Activated naive CD4-positive, alpha-beta T cell (primary cell): ENCODE measurements around the gene XRCC5.
"Not testable (repeated sequence)": the region's sequence is repeated elsewhere in the genome, so short reads cannot be mapped to it uniquely, and the experiment has no call there.

Experiments
- DNase-seq, 4 experiments: peaks; one replicate each; lab custom pipeline; 2025; lab: John Stamatoyannopoulos, UW

Gene XRCC5

DNA sequence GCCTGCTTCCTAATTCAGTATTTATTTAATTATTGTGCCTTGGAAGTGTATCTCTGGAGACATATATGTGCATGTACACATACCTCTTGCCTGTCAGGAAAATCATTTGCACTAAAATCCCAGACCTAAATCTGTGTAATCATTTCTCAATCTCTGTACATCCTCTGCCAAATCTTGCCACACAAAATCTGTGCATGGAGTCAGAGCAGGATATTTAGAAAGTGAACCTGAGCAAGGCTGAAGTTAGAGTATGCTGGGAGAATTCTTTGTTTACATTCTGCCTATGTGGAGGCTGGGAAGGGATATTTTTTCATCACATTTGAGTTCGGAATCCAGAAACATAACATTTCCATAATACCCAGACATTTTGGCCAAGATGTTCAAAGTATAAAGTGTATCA, 9.3 kb downstream of the XRCC5 start:
- no peak for DNase-seq

DNA sequence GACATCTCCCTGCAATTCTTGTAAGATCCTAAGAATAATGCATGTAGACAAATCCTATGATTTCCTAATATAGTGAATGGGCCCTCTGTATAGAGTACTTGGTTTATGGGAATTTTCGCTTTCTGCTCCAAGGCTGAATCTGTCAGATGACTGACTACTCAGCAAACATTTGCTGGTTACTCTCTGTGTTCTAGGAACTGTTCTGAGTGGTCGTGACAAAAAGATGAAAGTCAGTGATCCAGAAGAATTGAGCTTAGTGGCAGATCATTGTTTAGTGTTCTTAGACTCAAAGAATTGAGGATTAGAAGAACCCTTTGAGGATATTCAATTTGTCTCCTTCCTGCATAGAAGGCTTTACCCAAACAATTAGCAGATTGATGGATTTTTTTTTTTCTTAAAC, 10.0 kb downstream of the XRCC5 start:
- no peak for DNase-seq

DNA sequence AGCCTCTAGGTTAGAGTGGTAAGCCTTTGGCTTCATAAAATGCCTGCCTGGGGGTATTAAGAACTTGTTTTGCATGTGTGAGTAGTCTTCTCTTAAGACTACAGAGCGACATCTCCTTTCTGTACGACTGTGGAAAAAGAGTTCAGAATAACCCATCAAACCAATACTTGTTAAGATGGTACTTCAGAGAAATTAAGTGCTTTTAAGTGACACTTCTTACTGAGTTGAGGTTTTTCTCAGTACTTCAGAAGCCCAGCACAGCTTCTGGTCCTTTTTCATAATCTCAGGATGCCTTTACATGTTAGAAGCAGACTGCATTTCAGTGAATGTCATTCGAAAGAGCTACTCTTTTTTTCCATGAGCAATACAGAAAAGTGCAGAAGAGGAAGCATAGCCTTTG, 10.8 kb downstream of the XRCC5 start:
- DNase-seq: no peak

DNA sequence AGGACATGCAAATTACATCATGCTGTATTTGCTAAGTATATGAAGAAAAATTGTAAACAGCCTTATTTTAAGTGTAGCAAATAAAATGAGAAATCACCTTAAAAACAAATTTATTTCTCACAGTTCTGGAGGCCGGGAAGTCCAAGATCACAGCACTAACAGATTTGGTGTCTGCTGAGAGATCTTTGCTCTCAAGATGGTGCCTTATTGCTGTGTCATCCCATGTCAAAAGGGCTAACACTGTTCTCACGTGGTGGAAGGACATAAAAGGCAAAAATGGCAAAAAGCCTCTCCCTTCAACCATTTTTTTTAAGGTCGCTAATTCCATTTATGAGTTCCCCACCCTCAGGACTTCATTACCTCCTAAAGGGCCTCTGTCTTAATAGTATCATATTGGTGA, 12.1 kb downstream of the XRCC5 start:
- no peak for DNase-seq

DNA sequence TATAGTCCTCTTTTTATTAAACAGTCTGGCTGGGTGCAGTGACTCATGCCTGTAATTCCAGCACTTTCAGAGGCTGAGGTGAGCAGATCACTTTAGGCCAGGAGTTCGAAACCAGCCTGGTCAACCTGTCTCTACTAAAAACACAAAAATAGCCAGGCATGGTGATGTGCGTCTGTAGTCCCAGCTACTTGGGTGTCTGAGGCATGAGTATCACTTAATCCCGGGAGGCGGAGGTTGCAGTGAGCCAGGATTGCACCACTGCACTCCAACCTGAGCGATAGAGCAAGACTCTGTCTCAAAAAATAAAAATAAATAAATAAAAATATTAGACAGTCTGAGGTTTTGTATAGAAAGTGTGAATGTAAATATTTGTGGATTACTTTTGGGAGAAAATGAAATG, 17.8 kb downstream of the XRCC5 start:
- no peak for DNase-seq

DNA sequence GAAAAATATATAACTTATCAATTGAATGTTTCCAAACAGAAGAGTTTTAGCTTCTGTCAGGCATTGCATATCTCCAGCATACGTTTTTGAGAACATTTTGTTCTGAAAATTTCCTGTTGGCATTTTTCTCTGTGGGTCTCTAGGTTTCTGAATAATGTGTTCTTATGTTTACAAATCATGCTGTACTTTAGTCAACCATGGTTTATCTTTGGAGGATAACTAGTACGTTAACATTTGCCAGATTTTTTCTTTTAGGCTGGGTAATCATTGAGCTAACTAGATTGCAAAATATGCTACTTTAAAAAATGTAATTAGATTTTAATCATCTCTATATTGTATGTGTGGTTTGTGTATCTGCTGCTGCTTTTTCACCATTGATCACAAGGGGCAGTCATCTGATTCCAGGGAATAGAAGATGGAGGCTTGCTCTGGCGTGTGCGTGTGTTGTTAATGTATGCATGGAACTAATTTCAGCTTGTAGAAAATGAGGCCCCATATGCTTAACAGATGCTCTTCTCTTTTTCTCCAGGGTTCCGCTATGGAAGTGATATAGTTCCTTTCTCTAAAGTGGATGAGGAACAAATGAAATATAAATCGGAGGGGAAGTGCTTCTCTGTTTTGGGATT, 21.3 kb downstream of the XRCC5 start:
- no peak for DNase-seq

DNA sequence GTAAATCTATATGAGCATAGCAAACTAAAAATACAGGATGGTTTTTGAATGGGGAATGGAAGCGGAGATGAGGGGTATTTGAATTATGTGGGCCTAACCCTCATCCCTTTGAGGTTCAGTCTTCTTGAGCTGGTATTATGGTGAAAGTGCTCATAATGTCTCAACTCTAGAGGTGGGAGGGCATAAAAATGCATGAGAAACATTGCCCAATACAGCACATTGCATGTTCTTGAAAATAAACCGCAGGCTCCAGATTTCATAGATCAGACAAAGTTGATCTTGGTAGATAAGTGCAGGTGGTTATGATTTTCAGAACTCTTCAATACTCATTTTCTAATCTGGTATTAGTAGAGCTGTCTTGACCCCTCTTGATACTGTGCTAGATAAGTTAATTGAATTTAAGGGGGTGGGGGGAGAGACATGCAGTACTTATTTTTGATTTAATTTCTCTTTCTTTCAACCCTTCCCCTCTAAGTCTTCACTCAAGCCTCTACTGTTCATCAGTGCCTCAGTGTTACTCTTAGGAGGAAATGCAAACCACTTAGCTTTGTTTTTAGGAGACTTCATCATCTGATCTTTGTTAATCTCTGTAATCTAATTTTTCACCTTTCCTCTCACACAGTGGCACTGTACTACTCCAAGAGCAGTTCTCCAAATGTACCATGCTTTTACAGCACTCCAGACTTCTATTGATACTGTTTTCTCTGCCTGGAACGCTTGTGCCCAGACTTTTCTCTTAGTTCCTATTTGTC, 22.2 kb downstream of the XRCC5 start:
- no peak for DNase-seq

DNA sequence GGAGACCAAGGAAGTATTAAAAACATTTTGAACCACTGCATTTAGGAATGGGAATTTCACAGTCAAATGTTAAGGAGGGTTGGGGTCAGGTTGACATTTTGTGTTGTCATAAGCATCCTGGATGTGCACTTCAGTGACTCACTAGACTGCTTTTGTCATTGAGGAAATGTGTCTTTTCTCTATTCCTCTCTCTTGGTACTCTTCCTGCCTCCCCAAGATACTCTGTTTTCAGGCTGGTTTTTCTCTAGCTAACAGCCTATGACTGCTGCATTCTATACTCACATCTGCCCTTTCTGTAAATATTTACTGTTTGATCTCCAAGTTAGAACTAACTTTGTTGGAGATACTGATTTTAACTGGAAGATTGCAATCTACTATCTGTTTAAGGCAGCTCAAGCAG, 23.4 kb downstream of the XRCC5 start:
- no peak for DNase-seq

DNA sequence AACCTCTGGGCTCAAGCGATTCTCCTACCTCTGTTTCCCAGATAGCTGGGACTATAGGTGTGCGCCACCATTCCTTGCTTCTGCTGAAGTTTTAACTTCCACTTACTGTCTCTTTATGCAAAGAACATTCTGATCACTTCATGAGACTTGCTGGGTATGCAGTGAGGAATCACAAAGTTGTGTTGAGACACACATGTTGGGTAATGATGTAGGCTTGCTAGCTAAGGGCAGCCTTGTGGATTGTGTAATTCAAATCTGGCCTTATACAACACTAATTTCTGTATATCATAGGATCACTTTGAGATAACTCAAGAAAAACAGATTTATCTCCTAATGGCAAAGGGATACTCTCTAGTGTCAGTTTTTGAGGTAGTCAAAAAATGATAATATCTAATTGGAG, 24.2 kb downstream of the XRCC5 start:
- DNase-seq: no peak

DNA sequence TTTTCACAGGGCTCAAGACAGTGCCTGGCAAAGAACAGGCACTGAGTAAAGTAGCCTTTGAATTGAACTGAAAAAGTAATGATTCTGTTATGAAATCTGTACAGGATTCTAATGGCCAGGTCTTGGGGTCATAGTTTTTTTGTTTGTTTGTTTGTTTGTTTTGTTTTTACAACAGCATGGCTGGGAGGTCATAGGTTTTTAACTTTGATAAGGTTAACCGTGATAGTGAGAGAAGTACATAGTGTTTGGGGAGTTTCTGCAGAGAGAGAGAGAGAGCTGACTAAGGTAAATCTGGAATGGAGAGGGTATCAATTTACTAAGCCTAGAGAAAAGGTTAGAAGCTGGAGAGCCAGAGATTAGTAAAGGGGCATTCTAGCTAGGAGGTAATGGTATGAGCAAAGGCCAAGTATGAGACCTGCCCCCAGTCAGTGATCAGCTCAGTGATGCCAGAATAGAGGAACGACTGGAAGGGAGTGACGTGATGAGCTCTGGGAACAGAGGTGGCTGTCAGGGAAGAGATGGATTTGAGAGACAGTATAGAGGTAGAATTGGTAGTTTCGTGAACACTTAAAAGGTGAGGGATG, 25.9 kb downstream of the XRCC5 start:
- DNase-seq: no peak

DNA sequence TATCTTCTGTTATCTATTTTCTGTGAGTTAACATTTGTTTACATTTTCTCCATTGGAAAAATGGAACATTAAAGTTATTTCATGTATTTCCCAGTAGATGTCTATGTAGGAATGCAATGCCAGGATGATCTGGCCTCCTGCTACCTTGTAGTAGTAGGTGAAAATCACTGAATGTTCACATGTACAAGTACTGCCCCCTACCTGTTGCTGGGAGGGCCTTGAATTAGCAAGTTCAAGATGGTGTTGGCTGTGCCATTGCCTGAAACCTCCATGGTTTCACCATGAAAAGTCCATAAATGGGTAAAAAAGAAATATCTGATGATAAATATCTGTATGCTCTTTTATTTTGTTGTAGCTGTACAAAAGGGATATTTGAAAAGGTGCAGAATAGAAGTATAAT, 30.7 kb downstream of the XRCC5 start:
- DNase-seq: peak in 1 of 4 experiments; percentile 11

DNA sequence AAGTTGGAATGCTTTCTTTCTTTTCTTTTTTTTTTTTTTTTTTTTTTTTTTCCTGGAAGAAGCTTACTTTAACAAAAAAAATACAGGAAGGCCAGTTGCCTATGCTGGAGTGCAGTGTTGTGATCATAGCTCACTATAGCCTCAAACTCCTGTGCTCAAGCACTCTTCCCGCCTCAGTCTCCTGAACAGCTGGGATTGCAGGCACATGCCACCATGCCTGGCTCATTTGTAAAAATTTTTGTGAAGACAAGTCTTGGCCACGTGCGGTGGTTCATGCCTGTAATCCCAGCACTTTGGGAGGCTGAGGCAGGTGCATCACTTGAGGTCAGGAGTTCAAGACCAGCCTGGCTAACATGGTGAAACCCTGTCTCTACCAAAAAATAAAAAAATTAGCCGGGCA, 32.4 kb downstream of the XRCC5 start:
- not testable (repeated sequence) for DNase-seq

DNA sequence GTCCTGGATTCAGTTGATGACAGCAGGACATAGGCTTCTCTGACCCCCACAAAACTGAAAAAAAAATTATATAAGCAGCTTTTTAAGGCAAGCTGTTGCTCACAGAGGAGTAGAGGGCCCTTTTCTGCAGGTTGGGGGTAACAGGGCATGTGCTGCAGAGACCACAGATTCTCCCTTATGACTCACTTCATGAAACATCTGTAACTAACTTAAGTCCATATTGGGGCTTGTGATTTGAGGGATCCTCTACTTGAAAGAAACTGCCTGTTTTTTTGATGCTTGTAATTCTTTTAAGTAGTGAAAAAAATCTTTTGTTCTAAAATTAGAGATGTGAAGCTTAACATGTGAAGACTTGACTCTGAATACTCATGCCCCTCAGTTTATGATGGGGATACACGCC, 33.4 kb downstream of the XRCC5 start:
- no peak for DNase-seq

DNA sequence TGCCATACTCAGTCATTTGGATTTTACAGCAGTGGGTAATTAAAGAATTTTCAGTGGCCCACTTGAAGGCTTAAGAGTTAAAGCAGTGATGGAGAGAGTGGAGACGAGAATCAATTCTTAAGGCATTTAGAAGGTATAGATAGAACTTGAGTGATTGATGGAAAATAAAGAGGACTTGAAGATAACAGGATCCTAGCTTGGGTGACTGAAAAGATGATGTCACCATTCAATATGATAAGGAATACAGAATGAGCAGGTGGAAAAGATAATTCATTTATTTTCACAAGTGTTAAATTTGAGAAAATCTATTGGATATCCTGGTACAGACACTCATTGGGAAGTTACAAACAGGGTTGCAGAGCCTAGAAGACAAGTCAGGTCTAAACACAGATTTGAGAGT, 35.2 kb downstream of the XRCC5 start:
- no peak for DNase-seq

DNA sequence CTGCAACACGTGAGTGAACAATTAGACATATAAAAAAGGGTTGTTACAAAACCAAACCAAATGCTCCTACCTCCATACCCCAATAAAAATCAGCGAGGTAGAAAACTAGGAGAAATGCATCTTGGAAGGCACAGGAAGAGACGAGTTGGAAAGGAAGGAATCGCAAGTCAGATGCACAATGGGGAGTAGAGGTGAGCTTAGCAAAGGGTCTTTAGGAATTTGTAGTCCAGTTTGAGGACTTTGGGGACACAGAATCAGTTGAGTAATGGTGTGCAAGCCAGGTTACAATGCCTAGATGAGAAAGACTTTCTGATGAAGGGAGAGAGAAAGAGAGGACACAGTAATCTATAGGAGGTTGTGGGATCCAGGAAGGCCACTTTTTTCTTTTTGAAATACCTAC, 35.7 kb downstream of the XRCC5 start:
- no peak for DNase-seq

DNA sequence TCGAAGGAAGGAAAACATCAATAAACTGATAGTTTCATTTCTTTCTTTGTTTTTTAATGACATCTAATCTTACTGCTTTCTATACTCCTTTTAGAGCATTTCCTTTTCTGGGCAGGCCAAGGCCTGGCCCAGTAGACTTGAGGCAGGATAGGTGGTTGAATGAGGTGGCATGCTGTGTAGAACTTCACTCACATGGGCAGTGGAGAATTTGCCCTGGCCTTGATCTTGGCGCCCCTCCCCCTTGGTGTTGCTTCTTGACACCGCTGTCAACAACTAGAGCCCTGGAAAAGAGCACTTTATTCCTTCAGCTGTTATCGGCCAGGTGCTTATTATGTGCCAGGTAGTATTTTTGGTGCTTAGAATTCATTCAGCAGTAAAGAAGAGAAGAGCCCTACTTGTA, 37.4 kb downstream of the XRCC5 start:
- DNase-seq: no peak

DNA sequence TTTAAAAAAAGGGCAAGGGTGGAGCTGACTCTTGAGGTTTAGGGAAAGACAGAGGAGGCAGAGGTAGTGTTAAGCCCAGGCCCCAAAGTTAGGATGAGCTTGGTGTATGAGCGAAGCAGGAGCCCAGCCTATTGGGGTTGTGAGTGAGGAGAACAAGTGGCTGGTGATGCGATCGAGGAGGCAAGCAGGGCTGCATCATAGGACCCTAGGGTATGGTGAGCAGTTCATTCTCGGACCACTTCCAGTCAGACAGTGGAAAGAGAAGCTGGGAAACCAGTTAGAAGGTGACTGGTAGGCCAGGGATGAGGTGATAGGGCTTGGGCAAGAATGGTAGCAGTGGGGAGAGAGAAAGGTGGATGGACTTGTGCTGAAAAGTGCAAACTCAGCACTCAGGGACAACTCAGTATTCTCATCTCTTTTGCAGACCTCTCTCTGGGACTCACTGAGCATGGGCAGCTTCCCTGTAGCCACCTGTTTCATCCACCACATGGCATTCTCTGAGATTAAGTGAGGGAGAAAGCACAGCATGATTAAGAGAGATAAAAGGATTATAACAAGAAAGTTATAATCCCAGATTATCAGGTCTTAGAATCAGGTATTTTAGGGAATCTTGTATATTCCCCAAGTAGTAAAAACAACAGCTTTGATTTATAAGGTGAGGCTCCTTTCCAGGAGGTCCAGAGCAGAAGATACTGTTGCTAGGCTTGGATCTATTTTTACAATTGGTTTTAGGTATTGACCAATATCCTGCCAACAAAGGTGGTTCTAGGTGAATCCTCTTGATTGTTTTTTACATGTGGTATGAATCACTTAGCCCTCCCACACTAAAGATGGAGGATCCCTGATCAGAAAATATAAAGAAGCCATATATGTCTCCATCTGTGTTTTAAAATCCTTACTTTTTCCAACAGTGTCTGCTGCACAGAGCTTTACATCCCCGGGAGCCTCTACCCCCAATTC, 38.3 kb downstream of the XRCC5 start:
- no peak for DNase-seq

DNA sequence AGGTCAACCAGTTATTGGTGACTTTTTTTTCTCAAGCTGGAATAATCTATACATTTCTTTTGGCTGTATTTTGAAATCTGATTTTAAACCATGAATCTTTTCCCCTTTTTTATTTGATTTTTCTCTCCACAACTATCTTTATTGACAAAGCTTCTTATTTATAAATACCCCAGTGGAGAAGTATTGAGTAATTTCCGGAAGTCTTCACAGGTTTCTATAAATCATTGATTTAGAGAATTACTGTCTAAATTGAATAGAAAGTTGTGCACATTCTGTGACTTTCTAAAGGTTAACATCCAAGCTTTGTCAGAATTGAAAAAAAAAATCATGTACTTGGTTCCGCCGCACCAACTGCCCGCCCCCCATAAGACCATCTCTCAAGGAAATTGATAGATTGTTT, 39.8 kb downstream of the XRCC5 start:
- no peak for DNase-seq

DNA sequence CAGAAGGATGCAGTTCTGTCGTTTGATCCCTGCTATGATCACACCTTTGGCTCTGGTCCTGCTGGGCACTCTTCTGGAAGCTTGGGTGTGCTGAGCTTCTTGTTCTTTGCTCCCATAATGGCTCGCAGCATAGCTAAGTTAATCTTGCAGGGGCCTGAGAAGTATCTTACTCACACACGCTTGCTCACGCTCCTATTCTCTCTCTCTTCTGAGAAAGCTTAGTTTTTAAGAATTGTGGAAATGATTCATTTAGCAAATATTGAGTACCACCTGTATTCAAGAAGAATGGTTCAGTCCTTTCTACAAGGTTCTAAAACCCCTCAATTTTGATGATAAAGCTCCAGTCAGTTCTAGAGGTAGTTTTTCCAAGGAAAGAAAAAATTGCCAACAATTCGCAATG, 40.6 kb downstream of the XRCC5 start:
- no peak for DNase-seq

DNA sequence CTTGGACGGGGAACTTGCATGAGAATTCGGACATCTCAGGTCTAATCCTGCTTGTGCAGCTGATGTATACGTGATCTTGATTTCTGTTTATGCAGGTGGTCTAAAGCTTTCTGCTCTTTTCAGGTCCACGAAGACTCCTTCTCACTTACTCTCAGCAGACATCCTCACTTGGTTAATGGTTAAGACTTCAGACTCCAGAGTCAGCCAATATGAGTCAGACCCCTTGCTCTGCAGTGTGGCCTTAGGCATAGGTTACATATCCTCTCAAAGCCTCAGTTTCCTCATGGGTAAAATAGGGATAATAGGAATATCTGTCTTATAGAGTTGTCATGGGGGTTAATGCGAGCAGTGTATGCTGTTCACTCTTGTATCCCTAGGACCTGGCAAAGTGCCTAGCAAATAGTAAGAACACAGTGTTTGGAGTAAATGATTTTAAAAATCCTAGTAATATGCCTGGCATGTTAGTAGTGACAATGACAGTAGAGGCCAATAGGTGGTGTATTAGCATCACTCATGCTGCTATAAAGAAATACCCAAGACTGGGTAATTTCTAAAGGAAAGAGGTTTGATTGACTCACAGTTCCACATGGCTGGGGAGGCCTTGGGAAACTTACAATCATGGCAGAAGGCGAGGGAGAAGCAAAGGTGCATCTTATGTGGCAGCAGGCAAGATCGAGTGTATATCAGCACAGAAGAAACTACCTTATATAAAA, 42.3 kb downstream of the XRCC5 start:
- no peak for DNase-seq

DNA sequence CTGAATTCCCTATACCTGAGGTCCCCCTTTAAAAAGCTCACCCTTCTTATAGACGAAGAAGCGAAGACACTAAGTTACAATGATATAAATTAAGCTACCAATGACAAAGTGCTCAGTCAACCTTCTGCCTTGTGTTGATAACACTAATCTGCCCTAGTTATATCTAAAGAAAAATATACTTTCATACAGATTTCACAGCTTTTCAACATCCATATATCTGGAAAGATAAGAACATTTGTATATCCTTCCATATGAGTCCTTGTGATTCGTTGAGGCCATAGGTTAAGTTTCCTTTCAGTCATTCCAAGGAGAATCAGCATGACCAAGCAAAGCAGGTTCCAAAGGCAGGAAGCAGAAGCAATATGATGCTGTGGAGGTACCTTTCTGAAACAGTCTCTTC, 46.8 kb downstream of the XRCC5 start:
- no peak for DNase-seq

DNA sequence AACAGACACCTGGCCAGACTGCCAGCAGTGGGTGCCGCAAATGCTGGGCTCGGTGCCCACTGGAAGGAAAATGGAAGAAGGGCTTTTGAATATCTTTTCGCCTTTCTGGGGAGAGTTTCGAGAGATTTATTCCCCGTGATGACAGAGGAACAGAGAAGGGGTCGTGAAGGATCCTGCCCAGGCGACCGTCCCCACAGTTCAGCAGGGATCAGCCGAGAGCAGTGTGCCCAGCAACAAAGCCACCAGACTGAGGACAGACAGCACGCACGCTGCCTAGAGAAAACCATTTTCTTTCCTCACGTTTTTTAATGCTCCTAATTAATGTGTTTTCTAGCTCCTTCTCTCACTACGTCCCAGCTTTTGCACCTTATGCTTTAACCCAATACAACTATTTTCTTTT, 47.7 kb downstream of the XRCC5 start:
- DNase-seq: no peak
